Smooth muscle cell (in vitro differentiated cells): Measurements from ENCODE around the gene POTEF. TPM values are rescaled to one million over a fixed set of nuclear protein-coding genes. Genes with fewer than 3 reads are reported as not detected.
"Not testable (repeated sequence)": the region's sequence is repeated elsewhere in the genome, so short reads cannot be mapped to it uniquely, and the experiment has no call there.

Experiments used
- DNase-seq: peaks from one replicate; lab custom pipeline; 2025; ENCODE audit not compliant: unreplicated experiment; lab: John Stamatoyannopoulos, UW
- H2AFZ ChIP-seq: fragments of 200-600 bp; sonication (generic); 2 replicates; pipeline ENCODE4 v1.6.0; 2016; ENCODE audit warnings: antibody characterized with exemption, low read depth, mild to moderate bottlenecking
- H3F3A ChIP-seq: fragments of 200-600 bp; sonication (generic); 2 replicates; pipeline ENCODE4 v1.6.0; 2017; ENCODE audit warnings: antibody characterized with exemption, low read depth
- H3K27ac ChIP-seq: fragments of 200-600 bp; sonication (generic); 2 replicates; pipeline ENCODE4 v1.5.1; 2016; ENCODE audit warnings: low read depth, mild to moderate bottlenecking
- H3K27me3 ChIP-seq: fragments of 200-600 bp; sonication (generic); 2 replicates; pipeline ENCODE4 v1.6.1; 2016; ENCODE audit warnings: low read depth, mild to moderate bottlenecking
- H3K36me3 ChIP-seq: fragments of 200-600 bp; sonication (generic); 2 replicates; pipeline ENCODE4 v1.5.1; 2016; ENCODE audit warnings: low read depth
- H3K4me1 ChIP-seq: fragments of 200-600 bp; sonication (generic); 2 replicates; pipeline ENCODE4 v1.5.1; 2016; ENCODE audit warnings: low read depth
- H3K4me2 ChIP-seq: fragments of 200-600 bp; sonication (generic); 2 replicates; pipeline ENCODE4 v1.6.0; 2016; ENCODE audit warnings: mild to moderate bottlenecking
- H3K4me3 ChIP-seq: fragments of 200-600 bp; sonication (generic); 2 replicates; pipeline ENCODE4 v1.5.1; 2016; ENCODE audit warnings: mild to moderate bottlenecking
- H3K79me2 ChIP-seq: fragments of 200-600 bp; sonication (generic); 2 replicates; pipeline ENCODE4 v1.6.0; 2016; ENCODE audit warnings: low read depth, mild to moderate bottlenecking
- H3K9ac ChIP-seq: fragments of 200-600 bp; sonication (generic); 2 replicates; pipeline ENCODE4 v1.6.0; 2016; ENCODE audit warnings: low read depth
- H3K9me3 ChIP-seq: fragments of 200-600 bp; sonication (generic); replicated peaks from 2 replicates; pipeline ENCODE4 v1.5.1; 2016; ENCODE audit warnings: low read depth
- H4K20me1 ChIP-seq: fragments of 200-600 bp; sonication (generic); 2 replicates; pipeline ENCODE4 v1.6.0; 2016; ENCODE audit warnings: low read depth
- WGBS: methylation state at CpG from one replicate; pipeline ENCODE4 v1.1.7; 2016; ENCODE audit warnings: low lambda C conversion rate; 5-methylcytosine and 5-hydroxymethylcytosine counted together
- polyA plus RNA-seq: library from polyadenylated mRNA; unstranded; fragments of >200 nt; fragmentation: Nextera tagmentation; extraction: Ambion mirVana; gene quantifications from 2 replicates; pipeline ENCODE4 v1.2.1, GENCODE V29; 2016
- total RNA-seq: library from RNA; depleted of rRNA; stranded (reverse); fragments of >200 nt; gene quantifications from 2 replicates; pipeline ENCODE4 v1.2.3, GENCODE V29; 2014

POTEF gene
- total and polyA plus RNA-seq, 2 experiments from 2014 or later = 2.8 to 9.7 TPM

DNA sequence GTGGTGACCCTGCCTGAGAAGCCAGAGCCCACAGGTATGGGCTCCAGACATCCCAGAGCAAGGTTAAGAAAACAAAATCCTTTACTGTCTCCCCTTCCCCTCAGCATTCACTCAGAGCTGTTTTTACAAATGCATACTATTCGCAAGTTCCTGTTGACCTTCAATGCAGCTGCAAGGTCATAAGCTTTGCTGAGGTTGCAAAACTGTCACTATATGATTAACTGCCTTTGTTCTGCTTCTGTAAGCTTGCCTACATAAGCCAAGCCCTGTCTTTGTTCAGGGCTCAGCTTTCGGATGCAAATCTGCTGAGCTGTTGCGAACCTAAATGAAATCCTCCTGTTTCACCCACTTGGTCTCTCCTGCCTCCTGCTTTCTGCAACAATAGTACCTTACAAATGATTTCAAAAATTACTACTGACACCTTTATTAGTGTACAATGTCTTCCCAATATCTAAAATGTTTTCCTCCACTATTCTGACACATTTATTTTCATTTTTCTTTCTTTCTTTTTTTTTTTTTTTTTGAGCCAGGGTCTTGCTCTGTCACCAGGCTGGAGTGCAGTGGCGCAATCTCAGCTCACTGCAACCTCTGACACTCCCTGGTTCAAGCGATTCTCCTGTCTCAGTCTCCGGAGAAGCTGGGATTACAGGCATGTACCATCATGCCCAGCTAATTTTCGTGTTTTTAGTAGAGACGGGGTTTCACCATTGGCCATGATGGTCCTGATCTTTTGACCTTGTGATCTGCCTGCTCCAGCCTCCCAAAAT is 26.2 kb downstream of the POTEF start:
- WGBS = 73% methylated on average over 5 of the region's 8 CpGs

DNA sequence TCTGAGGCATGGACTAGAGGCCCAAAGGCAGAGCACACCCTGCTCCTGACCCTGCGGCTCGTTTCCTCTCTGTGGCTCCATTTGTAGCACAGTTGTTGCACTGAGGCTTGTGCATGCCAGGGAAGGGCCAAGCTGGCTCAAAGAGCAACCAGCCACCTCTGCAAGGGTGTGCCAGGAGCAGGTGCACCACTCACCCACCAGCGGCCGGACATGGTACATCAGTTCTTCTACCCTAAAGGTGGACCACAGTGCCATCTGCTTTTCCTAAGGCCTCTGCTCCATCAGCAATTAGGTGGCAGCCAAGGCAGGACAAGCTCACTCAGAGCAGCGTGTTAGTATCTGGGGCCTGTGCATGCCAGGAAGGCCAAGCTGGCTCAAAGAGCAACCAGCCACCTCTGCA is 66.4 kb downstream of the POTEF start:
- not testable (repeated sequence) for H3K79me2 ChIP-seq, H3K9ac ChIP-seq, H3K36me3 ChIP-seq, H3K27ac ChIP-seq, H3F3A ChIP-seq, H3K4me3 ChIP-seq, H3K4me1 ChIP-seq, DNase-seq, H3K27me3 ChIP-seq, H3K9me3 ChIP-seq, H4K20me1 ChIP-seq, H2AFZ ChIP-seq, H3K4me2 ChIP-seq
- WGBS = 94% methylated on average over 5 of the region's 5 CpGs

More for the DNA sequence above, 26.2 kb downstream of the POTEF start:
- not testable (repeated sequence) for H3K9me3 ChIP-seq, H3K9ac ChIP-seq, H3F3A ChIP-seq, DNase-seq, H3K4me1 ChIP-seq, H4K20me1 ChIP-seq, H3K36me3 ChIP-seq, H2AFZ ChIP-seq, H3K27me3 ChIP-seq, H3K4me2 ChIP-seq, H3K4me3 ChIP-seq, H3K27ac ChIP-seq, H3K79me2 ChIP-seq

DNA sequence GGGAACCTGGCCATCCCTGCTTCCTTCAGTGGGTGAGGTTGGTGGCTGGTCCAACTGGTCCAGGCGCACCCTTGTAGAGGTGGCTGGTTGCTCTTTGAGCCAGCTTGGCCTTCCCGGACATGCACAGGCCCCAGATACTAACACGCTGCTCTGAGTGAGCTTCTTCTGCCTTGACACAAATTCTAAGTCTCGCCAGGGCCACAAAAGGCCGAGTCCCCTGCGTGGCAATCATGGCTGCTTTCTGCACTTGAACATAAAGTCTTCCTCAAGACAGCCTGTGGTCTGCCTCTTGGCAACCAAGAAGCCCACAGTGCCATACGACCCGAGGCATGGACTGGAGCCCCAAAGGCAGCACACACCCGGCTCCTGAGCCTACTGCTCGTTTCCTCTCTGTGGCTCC is 69.0 kb downstream of the POTEF start:
- not testable (repeated sequence) for H2AFZ ChIP-seq, H3K9ac ChIP-seq, H3K27ac ChIP-seq, DNase-seq, H3K4me2 ChIP-seq, H3K4me3 ChIP-seq, H4K20me1 ChIP-seq, H3K36me3 ChIP-seq, H3K4me1 ChIP-seq, H3F3A ChIP-seq, H3K79me2 ChIP-seq, H3K27me3 ChIP-seq, H3K9me3 ChIP-seq
- no CpG with 5 or more reads among the region's 10 CpGs for WGBS

DNA sequence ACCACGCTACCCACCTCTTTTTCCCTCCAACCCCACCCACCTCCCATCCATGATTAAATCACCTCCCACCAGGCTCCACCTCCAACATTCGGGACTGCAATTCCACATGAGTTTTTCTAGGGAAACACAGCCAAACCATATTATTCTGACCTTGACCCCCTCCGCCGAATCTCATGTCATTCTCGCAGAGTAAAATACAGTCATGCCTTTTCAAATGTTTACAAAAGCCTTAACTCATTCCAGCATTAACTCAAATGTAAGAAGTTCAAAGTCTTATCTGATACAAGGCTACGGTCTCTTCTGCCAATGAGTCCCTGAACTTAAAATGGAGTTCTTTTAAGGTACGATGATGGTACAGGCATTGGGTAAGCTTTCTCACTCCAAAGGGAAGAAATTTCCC is 72.7 kb downstream of the POTEF start:
- not testable (repeated sequence) for H3K4me1 ChIP-seq, H3K9ac ChIP-seq, H3K4me2 ChIP-seq, H3K9me3 ChIP-seq, H3K27me3 ChIP-seq, H3K27ac ChIP-seq, H3K4me3 ChIP-seq, H3K79me2 ChIP-seq, H3K36me3 ChIP-seq, H3F3A ChIP-seq, H2AFZ ChIP-seq, DNase-seq
- WGBS = 89% methylated on average over 6 of the region's 7 CpGs
- peaks cover 11% of the 10 kb centered on the region for H4K20me1 ChIP-seq

DNA sequence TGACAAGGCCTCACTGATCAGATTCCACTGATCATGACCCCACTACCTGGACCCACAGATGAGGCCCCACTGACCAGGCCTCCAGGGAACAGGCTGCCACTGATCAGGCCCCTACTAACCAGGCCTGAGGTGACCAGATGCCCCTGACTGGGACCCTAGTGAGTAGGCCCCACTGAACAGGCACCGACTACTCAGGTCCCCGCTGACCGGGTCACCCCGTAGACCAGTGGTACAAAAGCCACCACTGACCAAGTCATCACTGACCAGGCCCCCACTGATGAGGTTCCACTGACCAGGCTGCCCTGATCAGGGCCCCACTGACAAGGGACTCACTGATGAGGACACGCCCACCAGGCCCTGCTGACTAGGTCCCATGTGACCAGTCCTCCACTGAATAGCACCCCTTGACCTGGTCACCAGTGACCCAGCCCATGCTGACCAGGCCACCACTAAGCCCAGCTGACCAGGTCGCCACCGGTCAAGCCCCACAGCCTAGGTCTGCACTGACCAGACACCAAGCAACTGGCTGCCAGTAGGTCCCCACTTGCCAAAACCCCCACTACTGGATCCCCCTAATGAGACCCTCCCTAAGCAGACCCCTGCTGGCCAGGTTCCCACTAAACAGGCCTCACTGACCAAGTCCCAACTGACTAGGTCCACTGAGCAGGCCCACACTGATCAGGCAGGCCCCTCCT is 75.7 kb downstream of the POTEF start:
- H3K9ac ChIP-seq, H3K9me3 ChIP-seq, H3K27ac ChIP-seq, H3K79me2 ChIP-seq, H3F3A ChIP-seq, H3K4me3 ChIP-seq, H2AFZ ChIP-seq, H3K4me1 ChIP-seq, H3K36me3 ChIP-seq, H3K4me2 ChIP-seq, H3K27me3 ChIP-seq, DNase-seq: not testable (repeated sequence)
- peaks cover 11% of the 10 kb centered on the region for H4K20me1 ChIP-seq
- WGBS = 98% methylated on average over 7 of the region's 7 CpGs

DNA sequence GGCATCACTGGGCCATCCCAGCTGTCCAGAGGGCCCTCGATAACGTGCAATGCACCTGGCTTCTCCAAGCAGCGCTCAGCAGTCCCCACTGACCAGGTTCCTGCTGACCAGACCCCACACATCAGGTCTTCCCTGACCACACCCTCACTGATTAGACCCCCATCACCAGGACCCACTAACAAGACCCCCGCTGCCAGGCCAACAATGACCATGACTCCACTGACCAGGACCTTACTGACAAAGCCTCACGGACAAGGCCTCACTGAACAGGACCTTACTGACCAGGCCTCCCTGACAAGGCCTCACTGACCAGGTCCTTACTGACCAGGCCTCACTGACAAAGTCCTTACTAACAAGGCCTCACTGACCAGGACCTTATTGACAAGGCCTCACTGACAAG is 76.6 kb downstream of the POTEF start:
- 94% methylated on average over 3 of the region's 5 CpGs for WGBS
- not testable (repeated sequence) for H3F3A ChIP-seq, H3K4me1 ChIP-seq, H3K9me3 ChIP-seq, H3K27ac ChIP-seq, H3K4me2 ChIP-seq, H3K4me3 ChIP-seq, H3K79me2 ChIP-seq, H3K27me3 ChIP-seq, H2AFZ ChIP-seq, DNase-seq, H3K9ac ChIP-seq, H3K36me3 ChIP-seq
- H4K20me1 ChIP-seq = peaks cover 11% of the 10 kb centered on the region

DNA sequence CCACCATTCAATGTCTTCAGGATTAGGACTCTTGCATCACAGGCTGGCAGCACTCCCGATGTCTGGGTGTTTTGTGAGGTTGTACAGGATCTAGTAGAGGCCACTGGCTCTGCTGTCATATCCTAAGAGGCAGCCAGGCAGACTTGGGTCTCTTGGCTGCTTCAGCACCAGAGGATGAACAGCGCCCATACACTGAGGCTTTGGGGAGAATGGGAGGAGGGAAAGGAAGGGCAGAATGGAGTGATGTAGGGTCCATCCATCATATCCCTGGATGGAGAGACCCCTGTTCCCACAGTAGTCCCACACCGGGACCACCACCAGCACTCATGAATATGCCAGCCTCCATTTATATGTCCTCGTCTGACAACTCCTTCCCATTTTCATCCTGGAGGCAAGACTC is 80.6 kb downstream of the POTEF start:
- not testable (repeated sequence) for H3K9ac ChIP-seq, H3K4me3 ChIP-seq, H3K27ac ChIP-seq, H3K4me1 ChIP-seq, H3K36me3 ChIP-seq, DNase-seq, H3K27me3 ChIP-seq, H3K9me3 ChIP-seq, H3K4me2 ChIP-seq, H4K20me1 ChIP-seq, H2AFZ ChIP-seq, H3F3A ChIP-seq, H3K79me2 ChIP-seq
- WGBS = 100% methylated on average over 2 of the region's 4 CpGs

DNA sequence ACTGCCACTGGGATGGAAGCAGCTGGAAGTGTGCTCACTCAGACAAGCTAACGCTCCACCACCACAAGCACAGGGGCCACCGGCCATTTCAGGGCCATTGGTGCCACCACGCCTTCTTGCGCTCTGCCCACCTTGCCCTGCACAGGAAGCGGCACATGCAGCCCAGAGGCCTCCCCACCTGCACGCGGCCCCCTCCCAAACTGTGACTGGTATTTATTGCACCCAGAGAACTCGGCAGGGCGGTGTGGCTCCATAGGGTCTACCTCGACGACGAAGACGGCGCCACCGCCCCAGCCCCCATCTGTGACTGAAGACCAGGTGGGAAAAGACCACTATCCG is 90.8 kb downstream of the POTEF start:
- not testable (repeated sequence) for H3K36me3 ChIP-seq, H3K4me1 ChIP-seq, H3K9me3 ChIP-seq, H3K9ac ChIP-seq, DNase-seq, H4K20me1 ChIP-seq, H3K27me3 ChIP-seq, H3K27ac ChIP-seq, H3K4me3 ChIP-seq, H3K79me2 ChIP-seq, H2AFZ ChIP-seq, H3F3A ChIP-seq, H3K4me2 ChIP-seq
- 96% methylated on average over 16 of the region's 16 CpGs for WGBS
